Measurements from ENCODE around the gene C11orf98.
A peak's percentile ranks its signal among the peaks of the same experiment; 100 is the strongest.
"Not testable (repeated sequence)": the region's sequence is repeated elsewhere in the genome, so short reads cannot be mapped to it uniquely, and the experiment has no call there.

The C11orf98 gene

GRCh38 chr11:62650283-62650682, 14.7 kb downstream of the C11orf98 start:
- not testable (repeated sequence) for DNase-seq (ENCODE audit: low spot score)

GRCh38 chr11:62649486-62649885, 15.5 kb downstream of the C11orf98 start:
- no peak for DNase-seq (ENCODE audit: low spot score)

- no peak for DNase-seq (ENCODE audit: low spot score)
These were observed 16.0 kb downstream of the C11orf98 start for GRCh38 chr11:62648967-62649364.

GRCh38 chr11:62648185-62648966, 16.6 kb downstream of the C11orf98 start:
- DNase-seq (ENCODE audit: low spot score), result no peak

- no peak for DNase-seq (ENCODE audit: low spot score)
These were observed 17.4 kb downstream of the C11orf98 start for GRCh38 chr11:62647609-62648005.

GRCh38 chr11:62646825-62647608, 18.0 kb downstream of the C11orf98 start:
- DNase-seq (ENCODE audit: low spot score), result no peak

GRCh38 chr11:62645946-62646824, 18.8 kb downstream of the C11orf98 start, which contains the start of gene GANAB:
TSS of gene GANAB (minus strand) at chr11:62646613. CDS start at chr11:62646599, 14 bp downstream.
- peak; percentile 99 for DNase-seq (ENCODE audit: low spot score)

GRCh38 chr11:62645671-62645945, 19.4 kb downstream of the C11orf98 start:
- DNase-seq (ENCODE audit: low spot score), result no peak

- DNase-seq (ENCODE audit: low spot score), result no peak
These were observed 20.8 kb downstream of the C11orf98 start for GRCh38 chr11:62644220-62644619.

- no peak for DNase-seq (ENCODE audit: low spot score)
These were observed 32.5 kb downstream of the C11orf98 start for GRCh38 chr11:62632492-62632891.

GRCh38 chr11:62627713-62628112, 37.3 kb downstream of the C11orf98 start:
- no peak for DNase-seq (ENCODE audit: low spot score)

- no peak for DNase-seq (ENCODE audit: low spot score)
These were observed 42.4 kb downstream of the C11orf98 start for GRCh38 chr11:62622476-62623089.

GRCh38 chr11:62621567-62622470, 43.2 kb downstream of the C11orf98 start, which contains the start of gene B3GAT3:
TSS of gene B3GAT3 (minus strand) at chr11:62621986. CDS start at chr11:62621947, 39 bp downstream.
- DNase-seq (ENCODE audit: low spot score), result peak; percentile 96

GRCh38 chr11:62621027-62621566, 43.9 kb downstream of the C11orf98 start:
- DNase-seq (ENCODE audit: low spot score), result no peak

GRCh38 chr11:62616957-62617356, 48.1 kb downstream of the C11orf98 start:
- not testable (repeated sequence) for DNase-seq (ENCODE audit: low spot score)

- DNase-seq (ENCODE audit: low spot score), result no peak
These were observed 49.5 kb downstream of the C11orf98 start for GRCh38 chr11:62615521-62615920.

GRCh38 chr11:62614275-62614674, 50.7 kb downstream of the C11orf98 start:
- peak; percentile 42 for DNase-seq (ENCODE audit: low spot score)

- DNase-seq (ENCODE audit: low spot score), result no peak
These were observed 51.7 kb downstream of the C11orf98 start for GRCh38 chr11:62613291-62613778.
